ENCODE results near the gene CACNA1I. TPM values are rescaled to one million over a fixed set of nuclear protein-coding genes. Genes with fewer than 3 reads are reported as not detected.

CACNA1I gene
- total and polyA plus RNA-seq, 2 donors from 2014 or later: 0.63 TPM; not detected in 1

DNA sequence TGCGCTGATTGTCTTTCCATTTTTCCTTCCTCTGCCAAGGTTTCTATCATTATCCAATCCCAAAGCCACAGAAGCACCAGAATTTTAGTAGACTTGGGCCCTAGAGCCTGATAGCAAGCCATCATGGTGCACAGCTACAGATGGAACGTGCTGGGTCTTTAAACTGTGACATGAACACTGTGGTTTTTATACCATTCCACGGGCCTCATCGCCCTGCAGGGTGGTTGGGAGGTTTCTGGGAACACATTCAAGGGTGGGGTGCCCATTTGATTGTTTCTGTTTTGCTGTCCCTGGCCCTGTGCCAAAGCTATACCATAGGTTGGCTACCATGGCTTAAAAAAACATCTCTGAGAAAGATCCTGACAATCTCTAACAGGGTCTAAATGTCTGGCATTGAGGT, 151.9 kb downstream of the CACNA1I start:
- no peak overlapping the region for H3K27ac ChIP-seq (ENCODE audit: low read depth in 2 of 2, low read length in 2 of 2)
- DNase-seq (no peak), FAIRE-seq (no peak)
- H3K36me3 ChIP-seq (ENCODE audit: control insufficient read depth in 2 of 3, insufficient read depth in 3 of 3, low read length in 3 of 3): no peaks in the 10 kb centered on the region
- no peak overlapping the region for H3K9ac ChIP-seq (ENCODE audit: low read length in 3 of 3)
- intact Hi-C loops (cut with DNase I): no loop called here
- TF ChIP-seq, protein P1, sequence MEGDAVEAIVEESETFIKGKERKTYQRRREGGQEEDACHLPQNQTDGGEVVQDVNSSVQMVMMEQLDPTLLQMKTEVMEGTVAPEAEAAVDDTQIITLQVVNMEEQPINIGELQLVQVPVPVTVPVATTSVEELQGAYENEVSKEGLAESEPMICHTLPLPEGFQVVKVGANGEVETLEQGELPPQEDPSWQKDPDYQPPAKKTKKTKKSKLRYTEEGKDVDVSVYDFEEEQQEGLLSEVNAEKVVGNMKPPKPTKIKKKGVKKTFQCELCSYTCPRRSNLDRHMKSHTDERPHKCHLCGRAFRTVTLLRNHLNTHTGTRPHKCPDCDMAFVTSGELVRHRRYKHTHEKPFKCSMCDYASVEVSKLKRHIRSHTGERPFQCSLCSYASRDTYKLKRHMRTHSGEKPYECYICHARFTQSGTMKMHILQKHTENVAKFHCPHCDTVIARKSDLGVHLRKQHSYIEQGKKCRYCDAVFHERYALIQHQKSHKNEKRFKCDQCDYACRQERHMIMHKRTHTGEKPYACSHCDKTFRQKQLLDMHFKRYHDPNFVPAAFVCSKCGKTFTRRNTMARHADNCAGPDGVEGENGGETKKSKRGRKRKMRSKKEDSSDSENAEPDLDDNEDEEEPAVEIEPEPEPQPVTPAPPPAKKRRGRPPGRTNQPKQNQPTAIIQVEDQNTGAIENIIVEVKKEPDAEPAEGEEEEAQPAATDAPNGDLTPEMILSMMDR (IDR thresholded peaks at IDR 0.05; ENCODE audit: borderline replicate concordance, extremely low read depth, insufficient read depth): no peak
- no peaks in the 10 kb centered on the region for H3K27me3 ChIP-seq (ENCODE audit: control insufficient read depth, insufficient read depth, low read length)
- H3K9me3 ChIP-seq (ENCODE audit: control insufficient read depth in 2 of 3, insufficient read depth in 1 of 3, low read length in 3 of 3): no peaks in the 10 kb centered on the region
- H3K4me3 ChIP-seq (ENCODE audit: low read length in 3 of 3): no peak overlapping the region
- no peaks in the 10 kb centered on the region for H3K4me1 ChIP-seq (ENCODE audit: control insufficient read depth in 2 of 3, insufficient read depth in 2 of 3, low read depth in 1 of 3, low read length in 3 of 3)

DNA sequence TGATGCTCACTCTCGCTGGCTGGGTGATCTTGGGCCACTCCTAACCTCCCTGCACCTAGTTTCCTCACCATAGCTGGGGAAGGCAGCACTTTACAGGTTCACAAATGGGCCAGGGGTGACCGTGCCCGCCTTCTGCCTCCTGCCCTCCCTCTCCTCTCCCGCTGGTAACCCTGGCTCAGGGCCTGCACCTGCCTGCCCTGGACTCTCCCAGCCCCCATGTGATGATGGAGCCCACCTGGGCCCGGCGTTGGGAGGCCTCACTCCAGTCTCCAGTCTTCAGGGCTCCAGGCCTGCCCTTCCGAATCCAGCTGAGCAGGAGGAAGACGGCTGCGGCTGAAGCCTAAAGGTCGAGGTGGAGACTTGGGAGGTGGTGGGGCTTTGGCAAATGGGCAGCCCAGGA, 152.9 kb downstream of the CACNA1I start:
- intact Hi-C loops (cut with DNase I): no loop called here
- Histone ChIP-seq H3K4me1 (ENCODE audit: control insufficient read depth in 2 of 3, insufficient read depth in 2 of 3, low read depth in 1 of 3, low read length in 3 of 3) (no peaks in the 10 kb centered on the region), H3K9me3 (ENCODE audit: control insufficient read depth in 2 of 3, insufficient read depth in 1 of 3, low read length in 3 of 3) (no peaks in the 10 kb centered on the region), H3K4me3 (ENCODE audit: low read length in 3 of 3) (no peak overlapping the region), H3K27ac (ENCODE audit: low read depth in 2 of 2, low read length in 2 of 2) (no peak overlapping the region), H3K27me3 (ENCODE audit: control insufficient read depth, insufficient read depth, low read length) (no peaks in the 10 kb centered on the region), H3K9ac (ENCODE audit: low read length in 3 of 3) (no peak overlapping the region), H3K36me3 (ENCODE audit: control insufficient read depth in 2 of 3, insufficient read depth in 3 of 3, low read length in 3 of 3) (no peaks in the 10 kb centered on the region)
- no peak for FAIRE-seq
- DNase-seq: no peak
- TF ChIP-seq, protein P1 (IDR thresholded peaks at IDR 0.05; ENCODE audit: borderline replicate concordance, extremely low read depth, insufficient read depth): no peak

DNA sequence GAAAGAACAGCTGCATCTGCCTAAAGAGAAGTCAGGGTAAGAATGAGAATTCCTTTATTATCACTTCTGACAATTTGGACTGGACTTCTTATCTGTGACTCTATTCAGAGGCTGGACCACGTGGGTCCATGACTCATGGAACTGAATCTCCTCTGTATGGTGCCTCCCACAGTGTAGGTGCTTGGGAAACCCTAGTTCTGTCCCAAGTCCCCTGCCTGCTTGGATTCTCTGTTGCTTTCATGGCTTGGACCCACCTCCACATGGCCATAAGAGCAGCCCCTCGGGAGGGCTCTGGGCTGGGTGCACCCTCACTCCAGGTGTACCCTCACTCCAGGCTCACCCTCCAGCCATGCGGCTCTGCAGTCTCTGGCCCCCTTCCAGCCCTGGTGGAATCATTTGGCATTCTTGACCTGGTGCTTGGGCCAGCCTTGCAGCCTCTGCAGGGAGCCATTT, 153.4 kb downstream of the CACNA1I start:
- Histone ChIP-seq H3K9ac (ENCODE audit: low read length in 3 of 3) (no peak overlapping the region), H3K9me3 (ENCODE audit: control insufficient read depth in 2 of 3, insufficient read depth in 1 of 3, low read length in 3 of 3) (no peaks in the 10 kb centered on the region), H3K27me3 (ENCODE audit: control insufficient read depth, insufficient read depth, low read length) (no peaks in the 10 kb centered on the region), H3K4me1 (ENCODE audit: control insufficient read depth in 2 of 3, insufficient read depth in 2 of 3, low read depth in 1 of 3, low read length in 3 of 3) (no peaks in the 10 kb centered on the region), H3K27ac (ENCODE audit: low read depth in 2 of 2, low read length in 2 of 2) (no peak overlapping the region), H3K4me3 (ENCODE audit: low read length in 3 of 3) (no peak overlapping the region), H3K36me3 (ENCODE audit: control insufficient read depth in 2 of 3, insufficient read depth in 3 of 3, low read length in 3 of 3) (no peaks in the 10 kb centered on the region)
- TF ChIP-seq, protein P1 (IDR thresholded peaks at IDR 0.05; ENCODE audit: borderline replicate concordance, extremely low read depth, insufficient read depth): no peak
- intact Hi-C loops (cut with DNase I): no loop called here
- DNase-seq: no peak
- no peak for FAIRE-seq

DNA sequence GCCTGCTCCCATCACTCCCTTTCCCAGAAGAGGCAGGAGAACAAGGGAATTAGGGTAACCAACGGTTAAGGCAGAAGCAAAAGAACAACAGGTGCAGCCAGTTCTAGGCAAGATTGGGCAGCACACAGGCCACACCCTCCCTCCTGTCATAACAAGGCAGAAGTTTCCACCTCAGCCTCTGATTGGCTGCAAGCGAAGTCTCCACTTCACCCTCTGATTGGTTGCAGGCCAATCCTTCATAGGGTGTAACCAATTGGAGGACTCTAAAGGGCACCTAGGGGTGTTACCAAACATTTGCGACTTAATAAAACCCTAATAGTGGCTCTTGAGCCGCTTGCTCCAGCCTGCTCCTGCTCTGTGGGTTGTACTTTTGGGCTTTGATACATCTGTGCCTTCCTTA, 153.8 kb downstream of the CACNA1I start:
- no peak for DNase-seq
- Histone ChIP-seq H3K4me3 (ENCODE audit: low read length in 3 of 3) (no peak overlapping the region), H3K36me3 (ENCODE audit: control insufficient read depth in 2 of 3, insufficient read depth in 3 of 3, low read length in 3 of 3) (no peaks in the 10 kb centered on the region), H3K9ac (ENCODE audit: low read length in 3 of 3) (no peak overlapping the region), H3K4me1 (ENCODE audit: control insufficient read depth in 2 of 3, insufficient read depth in 2 of 3, low read depth in 1 of 3, low read length in 3 of 3) (no peaks in the 10 kb centered on the region), H3K27me3 (ENCODE audit: control insufficient read depth, insufficient read depth, low read length) (no peaks in the 10 kb centered on the region), H3K27ac (ENCODE audit: low read depth in 2 of 2, low read length in 2 of 2) (no peak overlapping the region), H3K9me3 (ENCODE audit: control insufficient read depth in 2 of 3, insufficient read depth in 1 of 3, low read length in 3 of 3) (no peaks in the 10 kb centered on the region)
- FAIRE-seq: no peak
- intact Hi-C loops (cut with DNase I): no loop called here
- TF ChIP-seq, protein P1 (IDR thresholded peaks at IDR 0.05; ENCODE audit: borderline replicate concordance, extremely low read depth, insufficient read depth): no peak
